Activated naive CD4-positive, alpha-beta T cell (primary cell): Measurements from ENCODE around the gene FAM25G.

ENCODE experiments used
- DNase-seq, 4 experiments: peaks; one replicate each; lab custom pipeline; 2025; lab: John Stamatoyannopoulos, UW

FAM25G gene

DNA sequence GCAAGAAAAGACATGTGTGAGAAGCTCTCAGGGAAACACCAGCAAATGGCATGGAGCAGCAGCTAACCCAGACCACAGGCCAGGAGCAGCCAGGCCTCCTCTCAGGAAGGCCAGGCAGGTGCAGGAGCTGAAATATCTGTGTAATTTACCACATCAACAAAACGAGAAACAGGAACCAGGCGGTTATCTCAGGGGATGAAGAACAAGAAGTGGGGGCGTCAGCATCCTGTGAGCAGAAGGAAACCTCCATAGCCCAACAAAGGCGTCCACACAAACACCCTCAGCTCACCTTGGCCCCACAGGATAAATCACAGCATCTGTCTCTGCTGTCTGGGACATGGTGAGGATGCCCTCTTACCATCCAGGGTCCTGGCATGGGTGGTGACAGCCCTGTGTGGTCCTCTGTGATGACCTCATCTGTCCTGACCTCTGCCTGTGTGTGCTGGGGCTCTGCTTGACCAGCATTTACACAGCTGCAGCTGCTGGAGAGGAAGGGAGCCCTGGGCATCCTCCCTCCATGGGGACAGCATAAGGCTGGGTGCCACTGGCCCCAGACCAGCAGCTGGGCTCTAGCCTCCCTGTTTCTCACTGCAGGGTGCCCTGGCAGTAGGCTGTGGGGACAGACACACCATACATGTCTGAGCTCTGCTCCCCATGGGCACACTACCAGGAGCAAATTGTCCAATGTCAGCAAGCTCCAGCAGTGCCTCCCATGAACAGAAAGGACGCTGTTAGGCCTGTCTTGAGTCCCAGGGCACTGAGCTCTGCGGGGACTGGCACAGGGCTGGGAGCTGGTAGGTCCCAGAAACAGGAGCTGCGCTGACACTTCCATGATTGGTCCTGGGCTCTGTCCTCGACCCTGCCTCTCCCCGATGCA, 42.2 kb downstream of the FAM25G start:
- DNase-seq, result no peak

DNA sequence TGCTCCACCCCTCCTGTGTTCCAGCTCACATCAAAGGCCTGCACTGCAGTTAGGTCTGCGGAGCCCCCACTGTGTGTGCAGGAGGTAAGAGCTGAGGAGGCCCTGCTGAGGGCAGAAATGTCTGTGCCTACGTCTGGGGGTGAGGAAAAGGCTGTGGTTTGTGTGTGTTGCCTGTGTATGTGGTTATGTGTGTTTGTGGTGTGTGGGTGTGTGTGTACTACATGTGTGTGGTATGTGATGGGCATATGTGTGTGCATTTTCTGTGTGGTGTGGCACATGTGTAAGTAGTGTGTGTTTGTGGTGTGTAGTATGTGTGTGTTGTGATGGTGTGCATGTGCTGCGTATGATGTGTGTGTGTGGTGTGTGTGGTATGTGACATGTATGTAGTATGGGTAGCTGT, 43.8 kb downstream of the FAM25G start:
- no peak for DNase-seq

DNA sequence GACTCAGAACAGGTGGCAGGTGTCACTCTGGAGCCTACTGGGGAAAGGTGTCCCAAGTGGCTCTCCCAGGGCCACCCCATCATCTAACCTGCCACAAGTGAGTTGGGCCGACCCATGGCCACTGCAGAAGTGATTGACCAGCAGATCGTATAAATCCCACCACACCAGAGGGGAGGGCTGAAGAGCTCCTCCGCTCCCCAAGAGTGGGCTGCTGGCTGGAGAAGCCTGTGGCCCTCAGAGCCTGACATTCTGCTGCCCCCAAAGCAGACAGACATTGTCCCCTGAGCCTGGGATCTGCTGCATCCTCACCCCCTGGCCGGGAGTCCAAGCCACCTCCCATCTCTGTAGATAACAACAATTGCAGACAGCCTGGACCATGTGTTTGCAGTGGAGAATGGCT, 44.3 kb downstream of the FAM25G start:
- DNase-seq, result no peak

DNA sequence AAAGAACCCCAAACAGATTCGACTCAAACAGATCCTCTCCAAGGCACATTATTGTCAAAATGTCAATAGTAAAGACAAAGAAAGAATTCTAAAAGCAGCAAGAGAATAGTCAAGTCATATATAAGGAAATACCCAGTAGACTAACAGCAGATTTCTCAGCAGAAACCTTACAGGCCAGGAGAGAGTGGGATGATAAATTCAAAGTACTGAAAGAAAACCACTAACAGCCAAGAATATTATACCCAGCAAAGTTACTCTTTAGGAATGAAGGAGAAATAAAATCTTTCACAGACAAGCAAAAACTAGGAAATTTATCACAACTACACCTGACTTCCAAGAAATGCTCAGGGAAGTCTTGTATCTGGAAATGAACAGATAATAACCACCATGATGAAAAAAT, 45.8 kb downstream of the FAM25G start:
- no peak for DNase-seq

DNA sequence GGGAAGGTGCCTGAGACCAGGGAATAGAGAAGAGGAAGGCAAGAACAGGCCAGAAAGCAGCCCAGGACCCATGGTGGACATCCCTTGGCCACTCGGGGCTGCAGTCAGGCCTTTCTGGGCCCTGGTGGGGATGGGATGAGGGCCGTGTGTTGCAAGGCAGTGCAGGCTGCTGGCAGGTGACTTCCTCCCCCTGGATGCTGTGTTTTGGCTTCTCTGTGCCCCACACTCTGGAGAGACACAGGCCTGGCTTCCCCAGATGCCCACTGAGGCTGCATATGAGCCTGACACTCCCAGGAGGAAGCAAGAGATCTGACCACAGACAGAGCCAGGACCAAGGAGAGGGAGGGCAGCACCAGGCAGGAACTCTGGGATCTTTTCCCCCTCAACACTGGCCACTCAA, 47.5 kb downstream of the FAM25G start:
- DNase-seq, result no peak

DNA sequence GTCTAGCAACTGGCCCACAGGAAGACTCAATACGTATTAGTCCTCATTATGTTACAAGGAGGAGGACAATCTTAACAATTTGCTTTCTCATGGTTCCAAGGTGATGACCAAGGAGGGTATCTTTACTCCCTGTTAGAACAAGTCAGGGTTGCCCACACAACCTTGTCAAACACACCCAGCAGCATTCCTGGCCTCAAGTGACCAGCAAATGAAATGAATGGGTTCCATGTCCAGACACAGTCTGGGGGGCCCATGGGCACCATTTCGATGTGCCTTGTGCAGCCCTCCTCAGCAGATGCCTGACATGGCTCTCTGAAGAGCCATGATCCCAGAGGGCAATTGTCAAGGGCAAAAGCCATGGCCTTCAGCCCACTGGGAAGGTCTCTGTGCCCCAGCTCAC, 48.4 kb downstream of the FAM25G start:
- DNase-seq, result no peak

DNA sequence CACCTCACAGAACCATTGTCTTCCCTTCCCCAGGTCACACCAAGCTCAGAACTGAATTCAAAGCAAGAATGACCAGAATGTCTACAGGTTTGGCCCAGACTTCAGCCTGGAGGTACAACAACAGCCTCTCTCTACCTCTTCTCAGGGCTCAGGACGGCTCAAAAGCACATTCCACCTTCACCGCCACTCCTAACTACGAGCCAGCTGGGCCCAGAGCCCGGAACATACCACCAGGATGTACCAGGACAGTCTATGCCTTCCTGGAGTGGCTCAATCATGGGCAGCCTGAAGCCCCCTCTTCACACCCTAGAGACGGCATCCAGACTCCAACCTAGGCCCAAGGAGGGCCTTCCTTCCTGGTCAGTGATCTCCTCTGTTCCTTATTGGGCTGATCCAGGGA, 49.1 kb downstream of the FAM25G start:
- DNase-seq, result no peak

DNA sequence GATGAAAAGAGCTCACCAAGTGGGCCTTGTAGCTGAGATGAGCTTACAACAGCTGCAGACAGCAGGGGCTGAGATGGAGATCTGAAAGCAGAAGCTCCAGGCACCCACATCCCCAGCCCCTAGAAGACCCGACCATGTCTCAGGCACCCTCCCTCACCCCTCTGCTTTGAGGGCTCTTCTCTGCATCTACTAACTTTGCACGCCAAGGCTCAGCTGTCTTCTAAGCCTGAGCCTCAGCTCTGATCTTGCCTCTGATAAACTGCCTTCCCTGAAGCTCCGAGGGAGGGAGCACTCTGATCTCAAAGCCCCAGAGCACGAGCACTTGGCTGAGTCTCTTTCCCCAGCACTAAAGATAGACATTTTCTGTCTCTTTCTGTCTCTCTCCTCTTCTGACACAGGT, 49.6 kb downstream of the FAM25G start:
- DNase-seq, result no peak

DNA sequence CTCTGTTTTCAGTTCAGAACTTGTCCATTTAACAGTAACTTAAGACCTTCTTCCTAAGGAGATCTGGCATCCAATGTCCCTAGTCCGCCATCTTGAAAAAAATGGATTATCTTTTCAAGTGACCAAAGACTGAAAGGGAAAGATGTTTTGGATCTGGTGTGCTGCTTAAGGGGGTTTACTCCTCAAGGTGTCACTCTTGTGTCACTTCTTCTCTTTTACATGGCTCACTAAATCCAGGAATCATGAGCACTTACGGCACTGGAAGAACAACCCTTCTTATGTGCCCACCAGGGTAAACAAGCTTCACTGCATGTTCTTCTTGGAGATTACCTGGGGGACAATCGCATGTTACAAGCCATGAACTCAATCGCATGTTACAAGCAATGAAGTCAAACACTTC, 51.3 kb downstream of the FAM25G start:
- no peak for DNase-seq

DNA sequence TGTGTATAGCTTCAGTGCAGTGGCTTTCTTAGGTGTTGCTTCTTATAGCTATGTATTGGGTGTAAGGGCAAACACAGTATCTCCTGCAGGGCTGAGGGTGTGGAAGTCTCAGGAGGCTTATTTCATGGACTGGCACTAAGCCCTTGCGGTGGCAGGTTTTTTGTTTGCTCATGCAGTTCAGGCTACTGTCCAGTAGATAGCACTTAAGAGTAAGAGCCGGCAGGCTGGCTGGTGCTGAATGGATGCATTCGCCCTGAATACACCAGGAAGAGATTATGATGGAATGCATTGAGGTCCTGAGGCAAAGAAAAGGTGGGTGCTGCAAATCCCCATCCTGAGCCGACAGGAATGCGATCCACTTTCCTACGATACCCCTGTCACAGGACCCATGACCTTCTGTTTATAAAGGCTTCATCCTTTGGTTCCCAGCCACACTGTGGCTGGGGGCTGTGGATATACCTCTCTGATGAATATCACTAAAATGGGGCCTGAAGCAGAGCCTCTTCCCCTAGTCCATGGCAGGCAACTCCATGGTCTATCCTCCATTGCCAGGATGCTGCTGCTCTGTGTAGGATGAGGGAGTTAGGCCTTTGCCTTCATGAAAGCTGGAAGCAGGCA, 52.5 kb downstream of the FAM25G start:
- no peak for DNase-seq
